Lung (tissue), 12 donors: ENCODE data around the gene TMEM190. TPM values are rescaled to one million over a fixed set of nuclear protein-coding genes. Genes with fewer than 3 reads are reported as not detected.

ENCODE experiments used
- ATAC-seq: fragments of 200-7000 bp; cut with Tn5 transposase; one replicate; pipeline ENCODE4 v1.9.1; 2020; ENCODE audit warnings: moderate number of reproducible peaks; ENCODE audit not compliant: insufficient read depth, low FRiP score
- DNase-seq, 3 donors: peaks; one replicate each; pipeline ENCODE4 v3.0.0-alpha.2; 2013 to 2017
- H3K27ac ChIP-seq, 2 donors: one replicate each; pipeline ENCODE4 v1.5.1; 2013; ENCODE audit warnings: mild to moderate bottlenecking in 2 of 2, moderate library complexity in 2 of 2, control low read depth in 1 of 2, inconsistent platforms in 1 of 2, low read depth in 1 of 2, low read length in 1 of 2
- H3K27me3 ChIP-seq, 3 donors: one replicate each; pipeline ENCODE4 v1.5.1; 2013; ENCODE audit warnings: low read length in 2 of 3; ENCODE audit not compliant: control insufficient read depth in 3 of 3, insufficient read depth in 3 of 3
- H3K36me3 ChIP-seq, 4 donors: one replicate each; pipeline ENCODE4 v1.5.1; 2013; ENCODE audit warnings: low read length in 4 of 4, mild to moderate bottlenecking in 1 of 4, moderate library complexity in 1 of 4; ENCODE audit not compliant: control insufficient read depth in 4 of 4, insufficient read depth in 4 of 4
- H3K4me1 ChIP-seq, 5 donors: one replicate each; pipeline ENCODE4 v1.5.1; 2013; ENCODE audit warnings: low read length in 5 of 5, mild to moderate bottlenecking in 2 of 5, moderate library complexity in 1 of 5; ENCODE audit not compliant: control insufficient read depth in 5 of 5, insufficient read depth in 5 of 5
- H3K4me3 ChIP-seq: one replicate; pipeline ENCODE4 v1.5.1; 2013; ENCODE audit warnings: mild to moderate bottlenecking, control low read depth, moderate library complexity
- H3K9ac ChIP-seq, 2 donors: one replicate each; pipeline ENCODE4 v1.5.1; 2013; ENCODE audit warnings: low read length in 2 of 2, control low read depth in 1 of 2; ENCODE audit not compliant: insufficient read depth in 1 of 2
- H3K9me3 ChIP-seq, 4 donors: one replicate each; pipeline ENCODE4 v1.5.1; 2013; ENCODE audit warnings: low read length in 3 of 4, mild to moderate bottlenecking in 1 of 4, moderate library complexity in 1 of 4; ENCODE audit not compliant: control insufficient read depth in 4 of 4, insufficient read depth in 3 of 4
- CTCF ChIP-seq: IDR thresholded peaks from 2 replicates; pipeline ENCODE4 v1.5.1; 2012; ENCODE audit warnings: mild to moderate bottlenecking; ENCODE audit errors: control extremely low read depth, extremely low read depth
- WGBS, 2 donors: extraction: QIAGEN DNeasy Blood & Tissue Kit; methylation state at CpG; one replicate each; pipeline ENCODE4 v1.1.7; 2013; 5-methylcytosine and 5-hydroxymethylcytosine counted together
- polyA plus RNA-seq, 2 donors: library from polyadenylated mRNA; stranded (reverse); fragments of 200-250 nt; gene quantifications; one replicate each; pipeline ENCODE4 v1.2.1, GENCODE V29; 2013
- total RNA-seq, 2 donors: library from RNA; depleted of rRNA in 1 of 2; stranded (reverse); fragments of >200 nt in 1 of 2; gene quantifications; one replicate each; pipeline ENCODE4 v1.2.1, GENCODE V29; 2014 to 2021
- donor health status: control.
- donor health status: control.
- donor health status: Bipolar disorder and iron deficiency.
- donor health status: healthy.
- donor health status: DM: yes; HTN: yes; CAD: no.

Gene TMEM190
- total and polyA plus RNA-seq, 4 donors: 14.3 to 106 (median 62.5) TPM

- H3K27ac ChIP-seq: no peak overlapping the region
- 83 to 85% methylated on average over 9 of the region's 9 CpGs for WGBS, 2 donors
- H3K27me3 ChIP-seq: no peaks in the 10 kb centered on the region
- no peak for TF ChIP-seq CTCF
- no peak overlapping the region for H3K4me3 ChIP-seq
- no peaks in the 10 kb centered on the region for H3K9me3 ChIP-seq
- H3K36me3 ChIP-seq: peaks cover 0 to 26% (median 6%) of the 10 kb centered on the region in 4 donors
- DNase-seq: no peak
- ATAC-seq: no peak
- H3K9ac ChIP-seq: no peak overlapping the region
- H3K4me1 ChIP-seq: peaks cover 4 to 28% (median 6%) of the 10 kb centered on the region in 5 donors
Observed at GRCh38 chr19:55344444-55344843, 32.2 kb upstream of the TMEM190 start.

- Histone ChIP-seq H3K9me3 (peaks cover 0 to 2% (median 0%) of the 10 kb centered on the region in 4 donors), H3K36me3 (peaks cover 0 to 26% (median 6%) of the 10 kb centered on the region in 4 donors), H3K4me3 (no peak overlapping the region), H3K27ac (no peak overlapping the region), H3K9ac (no peak overlapping the region), H3K4me1 (peaks cover 4 to 25% (median 6%) of the 10 kb centered on the region in 5 donors), H3K27me3 (no peaks in the 10 kb centered on the region)
- no peak for DNase-seq
- WGBS, 2 donors: 92 to 96% methylated on average over 22 of the region's 22 CpGs
- no peak for TF ChIP-seq CTCF
- no peak for ATAC-seq
Observed at GRCh38 chr19:55345101-55345817, 31.4 kb upstream of the TMEM190 start.

- Histone ChIP-seq H3K9me3 (peaks cover 0 to 3% (median 0%) of the 10 kb centered on the region in 4 donors), H3K4me1 (peaks cover 0 to 19% (median 4%) of the 10 kb centered on the region in 5 donors), H3K27ac (no peak overlapping the region), H3K27me3 (no peaks in the 10 kb centered on the region), H3K4me3 (no peak overlapping the region), H3K9ac (no peak overlapping the region), H3K36me3 (peaks cover 0 to 26% (median 6%) of the 10 kb centered on the region in 4 donors)
- TF ChIP-seq CTCF: no peak
- WGBS, 2 donors: 87 to 94% methylated on average over 40 to 43 of the region's 43 CpGs
- DNase-seq (peak in 2 of 3 donors; percentile 22 to 28), ATAC-seq (no peak)
Observed at GRCh38 chr19:55345818-55346724, 30.6 kb upstream of the TMEM190 start.
